Measurements from ENCODE around the gene HOXA6.

- TF ChIP-seq, protein P1, sequence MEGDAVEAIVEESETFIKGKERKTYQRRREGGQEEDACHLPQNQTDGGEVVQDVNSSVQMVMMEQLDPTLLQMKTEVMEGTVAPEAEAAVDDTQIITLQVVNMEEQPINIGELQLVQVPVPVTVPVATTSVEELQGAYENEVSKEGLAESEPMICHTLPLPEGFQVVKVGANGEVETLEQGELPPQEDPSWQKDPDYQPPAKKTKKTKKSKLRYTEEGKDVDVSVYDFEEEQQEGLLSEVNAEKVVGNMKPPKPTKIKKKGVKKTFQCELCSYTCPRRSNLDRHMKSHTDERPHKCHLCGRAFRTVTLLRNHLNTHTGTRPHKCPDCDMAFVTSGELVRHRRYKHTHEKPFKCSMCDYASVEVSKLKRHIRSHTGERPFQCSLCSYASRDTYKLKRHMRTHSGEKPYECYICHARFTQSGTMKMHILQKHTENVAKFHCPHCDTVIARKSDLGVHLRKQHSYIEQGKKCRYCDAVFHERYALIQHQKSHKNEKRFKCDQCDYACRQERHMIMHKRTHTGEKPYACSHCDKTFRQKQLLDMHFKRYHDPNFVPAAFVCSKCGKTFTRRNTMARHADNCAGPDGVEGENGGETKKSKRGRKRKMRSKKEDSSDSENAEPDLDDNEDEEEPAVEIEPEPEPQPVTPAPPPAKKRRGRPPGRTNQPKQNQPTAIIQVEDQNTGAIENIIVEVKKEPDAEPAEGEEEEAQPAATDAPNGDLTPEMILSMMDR (IDR thresholded peaks at IDR 0.05) = no peak
- no peak for TF ChIP-seq ZFX (IDR thresholded peaks at IDR 0.05; ENCODE audit: borderline replicate concordance)
Measured at GRCh38 chr7:27173956-27174873, 26.6 kb upstream of the HOXA6 start, which contains the start of gene HOXA10.

Data from 22Rv1 (cell line).